Measurements from ENCODE around the gene P2RX4. TPM values are rescaled to one million over a fixed set of nuclear protein-coding genes. Genes with fewer than 3 reads are reported as not detected.
"Not testable (repeated sequence)": the region's sequence is repeated elsewhere in the genome, so short reads cannot be mapped to it uniquely, and the experiment has no call there.

The P2RX4 gene
- total and polyA plus RNA-seq, 2 of the 13 experiments (the other 11 are each of a cell fraction or from before 2014, with no cell fraction given) = 13.8 to 30.8 TPM

- 0 out of 2 replicates have a peak, but pooled peaks have one; percentile 26 for TF ChIP-seq ZBTB4 (CRISPR knock-in tag; IDR thresholded peaks at IDR 0.05; ENCODE audit: borderline replicate concordance)
- peak; percentile 22; the same call in 1 of the 2 replicates for TF ChIP-seq KLF11 (CRISPR knock-in tag; IDR thresholded peaks at IDR 0.05)
- TF ChIP-seq TEAD3 (CRISPR knock-in tag; optimal IDR thresholded peaks at IDR 0.05; ENCODE audit: borderline replicate concordance) = peak; percentile 48
- peak; percentile 53 for TF ChIP-seq SMC3 (IDR thresholded peaks at IDR 0.05; ENCODE audit: low read length)
- TF ChIP-seq STAG1 (CRISPR knock-in tag; IDR thresholded peaks at IDR 0.05) = peak; percentile 78
- 0 out of 2 replicates have a peak, but pooled peaks have one; percentile 17 for TF ChIP-seq THAP11 (CRISPR knock-in tag; IDR thresholded peaks at IDR 0.05)
- TF ChIP-seq ZNF580 (CRISPR knock-in tag; IDR thresholded peaks at IDR 0.05; ENCODE audit: borderline replicate concordance, low read depth) = peak; percentile 28; the same call in 1 of the 2 replicates
- TF ChIP-seq CTCF (CRISPR knock-in tag; IDR thresholded peaks at IDR 0.05) = peak; percentile 91
- TF ChIP-seq ZSCAN21 (CRISPR knock-in tag; IDR thresholded peaks at IDR 0.05; ENCODE audit: borderline replicate concordance) = peak; percentile 46; the same call in 1 of the 2 replicates
- TF ChIP-seq HMGXB4 (CRISPR knock-in tag; IDR thresholded peaks at IDR 0.05; ENCODE audit: borderline replicate concordance in 1 of 2, low read depth in 1 of 2) = peak in 1 of 2 experiments; percentile 35; a peak in 1 of 4 replicates
- peak; percentile 64 for TF ChIP-seq RAD21 (CRISPR knock-in tag; IDR thresholded peaks at IDR 0.05)
- TF ChIP-seq SP1 (IDR thresholded peaks at IDR 0.05) = not testable (repeated sequence)
- TF ChIP-seq SP1 (CRISPR knock-in tag; IDR thresholded peaks at IDR 0.05) = peak; percentile 31; the same call in 1 of the 2 replicates
- TF ChIP-seq ZGPAT (CRISPR knock-in tag; IDR thresholded peaks at IDR 0.05) = peak; percentile 23; the same call in 1 of the 2 replicates
Observed at GRCh38 chr12:121229826-121230537, 20.1 kb downstream of the P2RX4 start (continued).
